GM23338 (cell line): ENCODE measurements around the gene HACD3. TPM values are rescaled to one million over a fixed set of nuclear protein-coding genes. Genes with fewer than 3 reads are reported as not detected.

Experiments
- ATAC-seq: fragments of 200-7000 bp; cut with Tn5 transposase; 3 replicates; pipeline ENCODE4 v1.9.1; 2020
- DNase-seq: peaks from one replicate; pipeline ENCODE4 v3.0.0-alpha.2; 2015; ENCODE audit warnings: low spot score
- H2AFZ ChIP-seq: fragments of 200-600 bp; sonication (generic); 2 replicates; pipeline ENCODE4 v1.8.0; 2016; ENCODE audit warnings: antibody characterized with exemption, mild to moderate bottlenecking, moderate library complexity
- H3F3A ChIP-seq: fragments of 200-600 bp; sonication (generic); replicated peaks from 2 replicates; pipeline ENCODE4 v1.8.0; 2017; ENCODE audit warnings: antibody characterized with exemption, mixed run types, low read depth
- H3K27ac ChIP-seq: fragments of 200-600 bp; sonication (generic); 2 replicates; pipeline ENCODE4 v1.6.1; 2016; ENCODE audit warnings: low read depth
- H3K27me3 ChIP-seq: fragments of 200-600 bp; sonication (generic); 2 replicates; pipeline ENCODE4 v1.8.0; 2016; ENCODE audit warnings: mild to moderate bottlenecking, mixed run types, moderate library complexity; ENCODE audit not compliant: insufficient read depth
- H3K36me3 ChIP-seq: fragments of 200-600 bp; sonication (generic); 2 replicates; pipeline ENCODE4 v1.8.0; 2016; ENCODE audit warnings: mild to moderate bottlenecking; ENCODE audit not compliant: insufficient read depth
- H3K4me1 ChIP-seq: fragments of 200-600 bp; sonication (generic); 2 replicates; pipeline ENCODE4 v1.8.0; 2016; ENCODE audit warnings: mild to moderate bottlenecking, moderate library complexity; ENCODE audit not compliant: insufficient read depth
- H3K4me2 ChIP-seq: fragments of 200-600 bp; sonication (generic); 2 replicates; pipeline ENCODE4 v1.7.1; 2017; ENCODE audit warnings: mixed run types
- H3K4me3 ChIP-seq: fragments of 200-600 bp; sonication (generic); 2 replicates; pipeline ENCODE4 v1.6.1; 2016; ENCODE audit warnings: mixed run types
- H3K79me2 ChIP-seq: fragments of 200-600 bp; sonication (generic); replicated peaks from 2 replicates; pipeline ENCODE4 v1.8.0; 2017; ENCODE audit warnings: mild to moderate bottlenecking; ENCODE audit not compliant: insufficient read depth
- H3K9me2 ChIP-seq: fragments of 200-600 bp; sonication (generic); 2 replicates; pipeline ENCODE4 v1.8.0; 2017; ENCODE audit not compliant: insufficient read depth
- H4K20me1 ChIP-seq: fragments of 200-600 bp; sonication (generic); replicated peaks from 2 replicates; pipeline ENCODE4 v1.8.0; 2017; ENCODE audit warnings: mild to moderate bottlenecking; ENCODE audit not compliant: insufficient read depth
- H3K27ac Mint-ChIP-seq: 2 replicates; pipeline ENCODE4 v1.8.0; 2020; ENCODE audit warnings: inconsistent platforms, mild to moderate bottlenecking, moderate library complexity, mixed read lengths
- H3K27me3 Mint-ChIP-seq: 3 replicates; pipeline ENCODE4 v1.8.0; 2022; ENCODE audit warnings: low read depth, mild to moderate bottlenecking, moderate library complexity, mixed read lengths, inconsistent platforms; ENCODE audit not compliant: insufficient read depth, poor library complexity
- H3K36me3 Mint-ChIP-seq: 3 replicates; pipeline ENCODE4 v1.8.0; 2021; ENCODE audit warnings: low read depth, mild to moderate bottlenecking, inconsistent platforms, moderate library complexity, mixed read lengths
- H3K4me1 Mint-ChIP-seq: 3 replicates; pipeline ENCODE4 v1.8.0; 2020; ENCODE audit warnings: mild to moderate bottlenecking, inconsistent platforms, mixed read lengths
- H3K4me3 Mint-ChIP-seq: 3 replicates; pipeline ENCODE4 v1.8.0; 2021; ENCODE audit warnings: moderate library complexity, mild to moderate bottlenecking, inconsistent platforms, mixed read lengths
- H3K9me3 Mint-ChIP-seq: 3 replicates; pipeline ENCODE4 v1.8.0; 2020; ENCODE audit warnings: moderate library complexity, mild to moderate bottlenecking, inconsistent platforms, mixed read lengths
- CREB1 ChIP-seq: fragments of 250-450 bp; sonication (Bioruptor Pico); IDR thresholded peaks from 2 replicates; pipeline ENCODE4 v1.5.0; 2020; ENCODE audit warnings: low read depth, mild to moderate bottlenecking, moderate library complexity
- EZH2 ChIP-seq: fragments of 200-600 bp; sonication (generic); IDR thresholded peaks from one replicate; pipeline ENCODE4 v1.8.0; 2017; ENCODE audit warnings: antibody characterized with exemption, mild to moderate bottlenecking, low read depth; ENCODE audit not compliant: unreplicated experiment
- EZH2phosphoT487 ChIP-seq: fragments of 200-600 bp; sonication (generic); IDR thresholded peaks from one replicate; pipeline ENCODE4 v1.8.1; 2018; ENCODE audit warnings: antibody characterized with exemption; ENCODE audit not compliant: unreplicated experiment
- JUNB ChIP-seq: IDR thresholded peaks from one replicate; pipeline ENCODE4 v1.6.1; 2016; ENCODE audit warnings: antibody characterized with exemption; ENCODE audit not compliant: unreplicated experiment
- REST ChIP-seq: IDR thresholded peaks from one replicate; pipeline ENCODE4 v1.6.1; 2018; ENCODE audit warnings: antibody characterized with exemption; ENCODE audit not compliant: unreplicated experiment
- polyA plus RNA-seq: library from polyadenylated mRNA; unstranded; fragments of >200 nt; fragmentation: Nextera tagmentation; extraction: Ambion mirVana; gene quantifications from 2 replicates; pipeline ENCODE4 v1.2.1, GENCODE V29; 2016
- total RNA-seq: library from RNA; depleted of rRNA; stranded (reverse); fragments of >200 nt; shearing (Covaris generic); gene quantifications from 2 replicates; pipeline ENCODE4 v1.2.3, GENCODE V29; 2014
- TF ChIP-seq, protein P1 (sequence below), 2 experiments: fragments of 200-600 bp in 1 of 2; sonication (generic) in 1 of 2; conservative IDR thresholded peaks; 2 replicates each; pipeline versions ENCODE4 v1.5.1 to v1.6.1; 2016 to 2017; ENCODE audit warnings: antibody characterized with exemption in 2 of 2, low read depth in 2 of 2, mild to moderate bottlenecking in 2 of 2, moderate library complexity in 1 of 2
- TF ChIP-seq, protein P2 (sequence below): IDR thresholded peaks from 2 replicates; pipeline ENCODE4 v1.6.1; 2016; ENCODE audit warnings: antibody characterized with exemption
- TF ChIP-seq, protein P3 (sequence below): fragments of 250-450 bp; sonication (Bioruptor Pico); IDR thresholded peaks from 2 replicates; pipeline ENCODE4 v1.5.0; 2020; ENCODE audit warnings: mild to moderate bottlenecking, moderate library complexity

HACD3 gene
- total and polyA plus RNA-seq, 2 experiments from 2014 or later = 123 to 131 TPM

DNA sequence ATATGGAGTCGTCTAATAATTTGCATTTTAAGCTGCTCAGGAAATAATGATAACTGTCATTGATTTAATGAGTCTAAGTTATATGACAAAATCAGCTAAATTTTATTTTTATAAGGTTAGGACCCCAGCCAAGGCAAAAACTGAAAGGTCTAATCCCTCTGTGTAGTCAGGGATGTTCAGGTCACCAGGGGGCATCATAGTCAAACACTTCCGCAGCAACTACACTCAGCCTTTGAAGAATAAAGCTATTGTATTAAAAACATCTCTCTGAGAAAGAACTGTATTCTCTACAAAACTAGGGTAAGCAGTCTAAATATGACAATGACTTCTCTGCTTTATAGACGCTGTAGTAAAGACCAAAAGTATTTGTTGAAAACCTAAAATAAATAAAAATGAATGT is 65.7 kb downstream of the HACD3 start:
- H3K27ac Mint-ChIP-seq = no peak overlapping the region
- H3F3A ChIP-seq = no peaks in the 10 kb centered on the region
- H3K36me3 Mint-ChIP-seq = peaks cover 41% of the 10 kb centered on the region
- no peaks in the 10 kb centered on the region; the same call in 1 of the 2 replicates for H4K20me1 ChIP-seq
- H3K9me3 Mint-ChIP-seq = no peaks in the 10 kb centered on the region
- H3K27me3 ChIP-seq = no peaks in the 10 kb centered on the region
- H3K27me3 Mint-ChIP-seq = no peaks in the 10 kb centered on the region
- TF ChIP-seq JUNB = no peak
- TF ChIP-seq, protein P1, sequence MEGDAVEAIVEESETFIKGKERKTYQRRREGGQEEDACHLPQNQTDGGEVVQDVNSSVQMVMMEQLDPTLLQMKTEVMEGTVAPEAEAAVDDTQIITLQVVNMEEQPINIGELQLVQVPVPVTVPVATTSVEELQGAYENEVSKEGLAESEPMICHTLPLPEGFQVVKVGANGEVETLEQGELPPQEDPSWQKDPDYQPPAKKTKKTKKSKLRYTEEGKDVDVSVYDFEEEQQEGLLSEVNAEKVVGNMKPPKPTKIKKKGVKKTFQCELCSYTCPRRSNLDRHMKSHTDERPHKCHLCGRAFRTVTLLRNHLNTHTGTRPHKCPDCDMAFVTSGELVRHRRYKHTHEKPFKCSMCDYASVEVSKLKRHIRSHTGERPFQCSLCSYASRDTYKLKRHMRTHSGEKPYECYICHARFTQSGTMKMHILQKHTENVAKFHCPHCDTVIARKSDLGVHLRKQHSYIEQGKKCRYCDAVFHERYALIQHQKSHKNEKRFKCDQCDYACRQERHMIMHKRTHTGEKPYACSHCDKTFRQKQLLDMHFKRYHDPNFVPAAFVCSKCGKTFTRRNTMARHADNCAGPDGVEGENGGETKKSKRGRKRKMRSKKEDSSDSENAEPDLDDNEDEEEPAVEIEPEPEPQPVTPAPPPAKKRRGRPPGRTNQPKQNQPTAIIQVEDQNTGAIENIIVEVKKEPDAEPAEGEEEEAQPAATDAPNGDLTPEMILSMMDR (conservative IDR thresholded peaks at IDR 0.05; ENCODE audit: low read depth in 2 of 2) = peak; percentile 70 to 71
- H3K4me1 ChIP-seq = no peaks in the 10 kb centered on the region
- H3K79me2 ChIP-seq = no peaks in the 10 kb centered on the region
- H3K4me1 Mint-ChIP-seq = no peaks in the 10 kb centered on the region
- H3K4me3 ChIP-seq = no peak overlapping the region
- DNase-seq (peak; percentile 58), ATAC-seq (peak; percentile 57)
- no peak overlapping the region for H2AFZ ChIP-seq
- peaks cover 43% of the 10 kb centered on the region for H3K36me3 ChIP-seq
- no peak overlapping the region for H3K4me3 Mint-ChIP-seq
- no peak overlapping the region for H3K4me2 ChIP-seq
- no peak overlapping the region for H3K27ac ChIP-seq
- no peaks in the 10 kb centered on the region for H3K9me2 ChIP-seq

GRCh38 chr15:65598468-65598867 is 68.2 kb downstream of the HACD3 start:
- no peaks in the 10 kb centered on the region for H3F3A ChIP-seq
- H3K36me3 ChIP-seq = peaks cover 21% of the 10 kb centered on the region; the same call in 1 of the 2 replicates
- no peaks in the 10 kb centered on the region for H3K9me2 ChIP-seq
- Mint-ChIP-seq H3K9me3 (no peaks in the 10 kb centered on the region), H3K27ac (peak overlapping the region; percentile 87), H3K4me1 (no peaks in the 10 kb centered on the region), H3K27me3 (no peaks in the 10 kb centered on the region), H3K36me3 (peaks cover 32% of the 10 kb centered on the region; the same call in 2 of the 3 replicates), H3K4me3 (no peak overlapping the region)
- H3K4me2 ChIP-seq = no peak overlapping the region
- H2AFZ ChIP-seq = no peak overlapping the region
- ATAC-seq = no peak
- 0 out of 2 replicates have a peak overlapping the region, but pooled peaks have one; percentile 36 for H3K27ac ChIP-seq
- no peaks in the 10 kb centered on the region; the same call in none of the 2 replicates for H4K20me1 ChIP-seq
- DNase-seq = no peak
- H3K4me1 ChIP-seq = no peaks in the 10 kb centered on the region
- no peaks in the 10 kb centered on the region for H3K27me3 ChIP-seq
- no peak overlapping the region for H3K4me3 ChIP-seq
- no peaks in the 10 kb centered on the region for H3K79me2 ChIP-seq
- TF ChIP-seq, protein P2, sequence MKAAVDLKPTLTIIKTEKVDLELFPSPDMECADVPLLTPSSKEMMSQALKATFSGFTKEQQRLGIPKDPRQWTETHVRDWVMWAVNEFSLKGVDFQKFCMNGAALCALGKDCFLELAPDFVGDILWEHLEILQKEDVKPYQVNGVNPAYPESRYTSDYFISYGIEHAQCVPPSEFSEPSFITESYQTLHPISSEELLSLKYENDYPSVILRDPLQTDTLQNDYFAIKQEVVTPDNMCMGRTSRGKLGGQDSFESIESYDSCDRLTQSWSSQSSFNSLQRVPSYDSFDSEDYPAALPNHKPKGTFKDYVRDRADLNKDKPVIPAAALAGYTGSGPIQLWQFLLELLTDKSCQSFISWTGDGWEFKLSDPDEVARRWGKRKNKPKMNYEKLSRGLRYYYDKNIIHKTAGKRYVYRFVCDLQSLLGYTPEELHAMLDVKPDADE = no peak
- TF ChIP-seq, protein P3, sequence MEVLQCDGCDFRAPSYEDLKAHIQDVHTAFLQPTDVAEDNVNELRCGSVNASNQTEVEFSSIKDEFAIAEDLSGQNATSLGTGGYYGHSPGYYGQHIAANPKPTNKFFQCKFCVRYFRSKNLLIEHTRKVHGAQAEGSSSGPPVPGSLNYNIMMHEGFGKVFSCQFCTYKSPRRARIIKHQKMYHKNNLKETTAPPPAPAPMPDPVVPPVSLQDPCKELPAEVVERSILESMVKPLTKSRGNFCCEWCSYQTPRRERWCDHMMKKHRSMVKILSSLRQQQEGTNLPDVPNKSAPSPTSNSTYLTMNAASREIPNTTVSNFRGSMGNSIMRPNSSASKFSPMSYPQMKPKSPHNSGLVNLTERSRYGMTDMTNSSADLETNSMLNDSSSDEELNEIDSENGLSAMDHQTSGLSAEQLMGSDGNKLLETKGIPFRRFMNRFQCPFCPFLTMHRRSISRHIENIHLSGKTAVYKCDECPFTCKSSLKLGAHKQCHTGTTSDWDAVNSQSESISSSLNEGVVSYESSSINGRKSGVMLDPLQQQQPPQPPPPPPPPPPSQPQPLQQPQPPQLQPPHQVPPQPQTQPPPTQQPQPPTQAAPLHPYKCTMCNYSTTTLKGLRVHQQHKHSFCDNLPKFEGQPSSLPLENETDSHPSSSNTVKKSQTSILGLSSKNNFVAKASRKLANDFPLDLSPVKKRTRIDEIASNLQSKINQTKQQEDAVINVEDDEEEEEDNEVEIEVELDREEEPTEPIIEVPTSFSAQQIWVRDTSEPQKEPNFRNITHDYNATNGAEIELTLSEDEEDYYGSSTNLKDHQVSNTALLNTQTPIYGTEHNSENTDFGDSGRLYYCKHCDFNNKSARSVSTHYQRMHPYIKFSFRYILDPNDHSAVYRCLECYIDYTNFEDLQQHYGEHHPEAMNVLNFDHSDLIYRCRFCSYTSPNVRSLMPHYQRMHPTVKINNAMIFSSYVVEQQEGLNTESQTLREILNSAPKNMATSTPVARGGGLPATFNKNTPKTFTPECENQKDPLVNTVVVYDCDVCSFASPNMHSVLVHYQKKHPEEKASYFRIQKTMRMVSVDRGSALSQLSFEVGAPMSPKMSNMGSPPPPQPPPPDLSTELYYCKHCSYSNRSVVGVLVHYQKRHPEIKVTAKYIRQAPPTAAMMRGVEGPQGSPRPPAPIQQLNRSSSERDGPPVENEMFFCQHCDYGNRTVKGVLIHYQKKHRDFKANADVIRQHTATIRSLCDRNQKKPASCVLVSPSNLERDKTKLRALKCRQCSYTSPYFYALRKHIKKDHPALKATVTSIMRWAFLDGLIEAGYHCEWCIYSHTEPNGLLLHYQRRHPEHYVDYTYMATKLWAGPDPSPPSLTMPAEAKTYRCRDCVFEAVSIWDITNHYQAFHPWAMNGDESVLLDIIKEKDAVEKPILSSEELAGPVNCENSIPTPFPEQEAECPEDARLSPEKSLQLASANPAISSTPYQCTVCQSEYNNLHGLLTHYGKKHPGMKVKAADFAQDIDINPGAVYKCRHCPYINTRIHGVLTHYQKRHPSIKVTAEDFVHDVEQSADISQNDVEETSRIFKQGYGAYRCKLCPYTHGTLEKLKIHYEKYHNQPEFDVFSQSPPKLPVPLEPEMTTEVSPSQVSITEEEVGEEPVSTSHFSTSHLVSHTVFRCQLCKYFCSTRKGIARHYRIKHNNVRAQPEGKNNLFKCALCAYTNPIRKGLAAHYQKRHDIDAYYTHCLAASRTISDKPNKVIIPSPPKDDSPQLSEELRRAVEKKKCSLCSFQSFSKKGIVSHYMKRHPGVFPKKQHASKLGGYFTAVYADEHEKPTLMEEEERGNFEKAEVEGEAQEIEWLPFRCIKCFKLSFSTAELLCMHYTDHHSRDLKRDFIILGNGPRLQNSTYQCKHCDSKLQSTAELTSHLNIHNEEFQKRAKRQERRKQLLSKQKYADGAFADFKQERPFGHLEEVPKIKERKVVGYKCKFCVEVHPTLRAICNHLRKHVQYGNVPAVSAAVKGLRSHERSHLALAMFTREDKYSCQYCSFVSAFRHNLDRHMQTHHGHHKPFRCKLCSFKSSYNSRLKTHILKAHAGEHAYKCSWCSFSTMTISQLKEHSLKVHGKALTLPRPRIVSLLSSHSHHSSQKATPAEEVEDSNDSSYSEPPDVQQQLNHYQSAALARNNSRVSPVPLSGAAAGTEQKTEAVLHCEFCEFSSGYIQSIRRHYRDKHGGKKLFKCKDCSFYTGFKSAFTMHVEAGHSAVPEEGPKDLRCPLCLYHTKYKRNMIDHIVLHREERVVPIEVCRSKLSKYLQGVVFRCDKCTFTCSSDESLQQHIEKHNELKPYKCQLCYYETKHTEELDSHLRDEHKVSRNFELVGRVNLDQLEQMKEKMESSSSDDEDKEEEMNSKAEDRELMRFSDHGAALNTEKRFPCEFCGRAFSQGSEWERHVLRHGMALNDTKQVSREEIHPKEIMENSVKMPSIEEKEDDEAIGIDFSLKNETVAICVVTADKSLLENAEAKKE = no peak
- no peak for TF ChIP-seq CREB1 (CRISPR knock-in tag)
- TF ChIP-seq EZH2 = no peak
- no peak for TF ChIP-seq EZH2phosphoT487
- TF ChIP-seq JUNB = no peak
- TF ChIP-seq REST = no peak
